Osteocyte (in vitro differentiated cells): ENCODE results near the gene CATSPERZ. TPM values are rescaled to one million over a fixed set of nuclear protein-coding genes. Genes with fewer than 3 reads are reported as not detected.

Experiments
- DNase-seq: peaks from one replicate; pipeline ENCODE4 v3.0.0; 2021; ENCODE audit warnings: mixed read lengths; ENCODE audit not compliant: unreplicated experiment; ENCODE audit errors: extremely low spot score
- H3K27ac Mint-ChIP-seq: one replicate; pipeline ENCODE4 v1.8.0; 2021; ENCODE audit warnings: mild to moderate bottlenecking, mixed read lengths; ENCODE audit not compliant: unreplicated experiment
- H3K27me3 Mint-ChIP-seq: one replicate; pipeline ENCODE4 v1.8.0; 2021; ENCODE audit warnings: mixed read lengths; ENCODE audit not compliant: unreplicated experiment
- H3K36me3 Mint-ChIP-seq: one replicate; pipeline ENCODE4 v1.8.0; 2021; ENCODE audit warnings: mixed read lengths; ENCODE audit not compliant: unreplicated experiment
- H3K4me1 Mint-ChIP-seq: one replicate; pipeline ENCODE4 v1.8.0; 2021; ENCODE audit warnings: mixed read lengths; ENCODE audit not compliant: unreplicated experiment
- H3K4me3 Mint-ChIP-seq: one replicate; pipeline ENCODE4 v1.8.0; 2021; ENCODE audit warnings: mild to moderate bottlenecking, moderate library complexity, mixed read lengths; ENCODE audit not compliant: unreplicated experiment
- H3K9me3 Mint-ChIP-seq: one replicate; pipeline ENCODE4 v1.8.0; 2021; ENCODE audit warnings: mixed read lengths; ENCODE audit not compliant: unreplicated experiment
- CTCF ChIP-seq: fragments of 200-600 bp; sonication (generic); IDR thresholded peaks from 2 replicates; pipeline ENCODE4 v1.5.0; 2021; ENCODE audit warnings: antibody characterized with exemption, mild to moderate bottlenecking, moderate library complexity
- total RNA-seq: library from RNA; stranded (reverse); gene quantifications from 2 replicates; pipeline ENCODE4 v1.2.1, GENCODE V29; 2021

Gene CATSPERZ
- total RNA-seq, 1 donor from 2014 or later: not detected

DNA sequence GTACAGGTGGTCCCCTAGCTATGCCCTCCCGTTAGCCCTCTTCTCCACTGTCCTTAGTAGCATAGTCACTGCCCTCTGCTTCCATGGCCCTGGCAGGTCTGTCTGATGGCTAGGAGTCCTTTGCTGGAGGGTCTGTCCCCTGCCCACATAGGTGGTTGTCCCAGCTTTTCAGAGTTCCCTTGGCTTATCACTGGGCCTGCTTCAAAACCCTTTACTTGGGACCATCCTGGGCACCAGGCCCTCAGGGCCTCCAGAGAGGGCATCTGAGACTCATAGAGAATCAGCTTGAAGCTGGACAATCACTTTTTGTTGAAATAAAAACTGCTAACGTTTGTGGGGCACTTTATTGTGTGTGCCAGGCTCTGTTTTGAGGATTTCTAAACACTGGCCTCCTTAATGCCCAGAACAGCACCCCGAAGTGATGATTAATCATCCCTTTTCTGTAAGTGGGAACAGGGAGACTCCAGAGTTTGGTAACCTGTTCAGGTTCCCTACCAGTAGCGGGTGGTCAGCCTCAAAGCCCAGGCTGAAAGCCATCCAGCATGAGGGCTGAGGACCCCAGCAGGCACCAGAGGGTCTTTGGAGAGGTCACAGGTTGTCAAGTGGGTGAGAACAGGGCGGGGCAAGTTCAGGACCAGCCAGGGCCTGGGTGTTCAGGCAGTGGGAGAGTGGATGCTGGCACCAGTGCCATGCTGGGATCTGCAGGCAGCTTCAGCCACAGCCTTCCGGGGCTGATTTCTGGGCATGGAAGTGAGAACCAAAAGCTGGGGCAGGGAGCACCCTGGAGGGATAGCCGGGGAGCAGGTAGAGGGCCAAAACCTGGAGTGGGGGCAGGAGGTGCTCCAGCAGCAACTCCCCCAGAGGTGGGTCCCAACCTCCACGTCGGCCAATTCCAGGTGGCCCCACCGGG lies 9.6 kb upstream of the CATSPERZ start:
- Mint-ChIP-seq H3K4me1 (peaks cover 33% of the 10 kb centered on the region), H3K27me3 (peaks cover 22% of the 10 kb centered on the region), H3K36me3 (peaks cover 1% of the 10 kb centered on the region), H3K9me3 (no peaks in the 10 kb centered on the region), H3K27ac (no peak overlapping the region), H3K4me3 (peak overlapping the region; percentile 70)
- DNase-seq: no peak
- no peak for TF ChIP-seq CTCF

GRCh38 chr11:64291262-64291751 lies 8.9 kb upstream of the CATSPERZ start, which contains the start of gene KCNK4:
Gene KCNK4 (plus strand): TSS chr11:64291302. CDS start chr11:64293019, 1,717 bp downstream.
- peaks cover 1% of the 10 kb centered on the region for H3K36me3 Mint-ChIP-seq
- peaks cover 30% of the 10 kb centered on the region for H3K4me1 Mint-ChIP-seq
- H3K4me3 Mint-ChIP-seq: peak within 1 kb of the TSS; percentile 70
- H3K27ac Mint-ChIP-seq: no peak within 1 kb of the TSS
- no peak for TF ChIP-seq CTCF
- peaks cover 26% of the 10 kb centered on the region for H3K27me3 Mint-ChIP-seq
- no peak for DNase-seq
- H3K9me3 Mint-ChIP-seq: no peaks in the 10 kb centered on the region

DNA sequence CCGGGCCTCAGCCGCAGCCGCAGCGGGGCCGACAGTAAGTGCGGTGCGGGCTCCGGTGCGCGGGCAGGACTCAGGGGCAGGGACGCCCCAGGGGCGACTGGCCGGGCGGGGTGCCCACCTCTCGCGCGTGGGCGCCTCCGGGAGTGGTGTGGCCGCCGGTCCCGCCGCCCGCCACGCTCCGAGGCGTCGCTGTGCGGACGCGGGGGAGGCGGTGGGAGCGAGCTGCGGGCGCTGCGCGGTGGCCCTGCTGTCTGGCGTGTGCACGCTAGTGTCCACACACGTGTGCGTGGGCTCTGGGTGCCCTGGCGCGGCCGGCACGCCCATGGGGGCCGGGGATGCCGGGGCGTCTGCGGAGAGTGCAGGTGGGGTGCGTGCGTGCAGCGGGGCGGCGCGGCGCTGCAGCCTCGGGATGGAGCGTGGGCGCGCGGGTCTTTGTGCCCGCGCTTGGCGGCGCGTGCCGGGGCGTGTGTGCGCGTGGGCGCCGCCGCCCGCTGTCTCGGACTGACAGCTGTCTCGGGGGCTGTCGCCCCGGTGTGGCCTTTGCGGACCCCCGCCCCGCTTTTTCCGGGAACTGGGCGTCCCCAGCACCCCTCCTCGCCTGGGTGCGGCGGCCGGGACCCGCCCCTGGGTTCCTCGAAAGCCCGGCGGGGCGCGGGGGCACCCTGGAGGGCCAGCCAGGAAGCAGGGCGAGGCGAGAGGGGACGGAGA lies 8.3 kb upstream of the CATSPERZ start:
- no peak overlapping the region for H3K4me3 Mint-ChIP-seq

DNA sequence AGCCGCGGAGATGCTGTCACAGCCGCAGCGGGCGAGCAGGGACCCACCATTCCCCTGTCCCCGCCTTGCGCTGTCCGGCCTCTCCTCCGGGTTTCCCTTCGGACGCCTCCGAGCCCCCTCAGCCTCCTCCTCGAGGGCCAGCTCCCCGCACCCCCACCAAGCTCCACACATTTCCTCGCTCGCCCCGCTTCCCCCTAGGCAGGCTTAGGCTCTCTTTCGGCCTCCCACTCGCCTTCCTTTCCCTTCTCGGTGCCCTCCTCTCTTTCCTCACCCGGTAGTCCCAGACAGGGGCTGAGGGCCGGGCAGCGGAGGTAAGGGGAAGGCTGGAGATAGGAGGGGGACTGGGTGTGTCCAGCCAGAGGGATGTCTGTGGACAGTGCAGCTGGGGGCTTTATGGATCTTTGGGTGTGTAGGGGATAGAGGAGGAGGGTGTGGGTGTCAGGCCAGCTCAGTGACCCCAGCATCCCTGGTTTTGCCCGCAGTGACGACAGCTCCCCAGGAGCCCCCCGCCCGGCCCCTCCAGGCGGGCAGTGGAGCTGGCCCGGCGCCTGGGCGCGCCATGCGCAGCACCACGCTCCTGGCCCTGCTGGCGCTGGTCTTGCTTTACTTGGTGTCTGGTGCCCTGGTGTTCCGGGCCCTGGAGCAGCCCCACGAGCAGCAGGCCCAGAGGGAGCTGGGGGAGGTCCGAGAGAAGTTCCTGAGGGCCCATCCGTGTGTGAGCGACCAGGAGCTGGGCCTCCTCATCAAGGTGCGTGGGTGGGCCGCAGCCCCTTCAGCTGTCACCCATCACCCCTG lies 7.5 kb upstream of the CATSPERZ start:
- peak overlapping the region; percentile 57 for H3K4me3 Mint-ChIP-seq
- H3K9me3 Mint-ChIP-seq: no peaks in the 10 kb centered on the region
- peaks cover 23% of the 10 kb centered on the region for H3K4me1 Mint-ChIP-seq
- DNase-seq: no peak
- no peak for TF ChIP-seq CTCF
- H3K27ac Mint-ChIP-seq: no peak overlapping the region
- H3K27me3 Mint-ChIP-seq: peaks cover 35% of the 10 kb centered on the region
- H3K36me3 Mint-ChIP-seq: peaks cover 1% of the 10 kb centered on the region

More for the DNA sequence above, 8.3 kb upstream of the CATSPERZ start:
- H3K36me3 Mint-ChIP-seq: peaks cover 1% of the 10 kb centered on the region
- H3K27me3 Mint-ChIP-seq: peaks cover 30% of the 10 kb centered on the region
- no peak for DNase-seq
- no peaks in the 10 kb centered on the region for H3K9me3 Mint-ChIP-seq
- H3K27ac Mint-ChIP-seq: no peak overlapping the region
- H3K4me1 Mint-ChIP-seq: peaks cover 27% of the 10 kb centered on the region
- TF ChIP-seq CTCF: no peak
